ENCODE data around the gene RGS18.
"Not testable (repeated sequence)": the region's sequence is repeated elsewhere in the genome, so short reads cannot be mapped to it uniquely, and the experiment has no call there.

Gene RGS18

GRCh38 chr1:192126030-192126619, 32.1 kb upstream of the RGS18 start:
- no peak for DNase-seq (ENCODE audit: low read depth)
- no peak overlapping the region for H3K4me3 ChIP-seq (ENCODE audit: low read length)
- TF ChIP-seq CTCF (conservative IDR thresholded peaks at IDR 0.05; ENCODE audit: low read length), result no peak

DNA sequence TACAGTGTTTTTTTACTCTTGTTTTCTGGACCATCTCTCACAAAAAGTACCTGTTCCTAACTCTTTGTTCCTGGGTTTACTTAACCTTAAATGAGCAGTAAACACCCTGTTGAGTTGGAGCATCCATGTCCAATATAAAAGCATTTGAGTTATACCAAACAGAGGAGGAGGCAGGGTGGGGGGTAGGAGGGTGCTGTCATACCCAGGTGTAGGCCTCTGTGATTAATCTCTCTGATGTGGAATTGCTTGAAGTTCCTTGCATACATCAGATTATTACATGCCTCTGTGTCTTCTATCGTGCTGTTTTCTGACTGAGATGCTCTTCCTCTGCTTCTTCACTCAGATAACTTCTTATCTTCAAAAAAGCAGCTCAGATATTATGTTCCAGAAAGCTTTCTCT, 28.1 kb upstream of the RGS18 start:
- no peak for DNase-seq (ENCODE audit: low read depth)
- TF ChIP-seq CTCF (conservative IDR thresholded peaks at IDR 0.05; ENCODE audit: low read length), result no peak
- no peak overlapping the region for H3K4me3 ChIP-seq (ENCODE audit: low read length)

DNA sequence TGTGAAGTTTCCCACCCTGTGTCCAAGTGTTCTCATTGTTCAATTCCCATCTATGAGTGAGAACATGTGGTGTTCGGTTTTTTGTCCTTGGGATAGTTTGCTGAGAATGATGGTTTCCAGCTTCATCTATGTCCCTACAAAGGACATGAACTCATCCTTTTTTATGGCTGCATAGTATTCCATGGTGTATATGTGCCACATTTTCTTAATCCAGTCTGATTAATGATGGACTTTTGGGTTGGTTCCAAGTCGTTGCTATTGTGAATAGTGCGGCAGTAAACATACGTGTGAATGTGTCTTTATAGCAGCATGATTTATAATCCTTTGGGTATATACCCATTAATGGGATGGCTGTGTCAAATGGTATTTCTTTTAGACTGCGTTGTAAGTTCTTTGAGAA, 27.4 kb upstream of the RGS18 start:
- DNase-seq (ENCODE audit: low read depth); H3K4me3 ChIP-seq (ENCODE audit: low read length): not testable (repeated sequence)

DNA sequence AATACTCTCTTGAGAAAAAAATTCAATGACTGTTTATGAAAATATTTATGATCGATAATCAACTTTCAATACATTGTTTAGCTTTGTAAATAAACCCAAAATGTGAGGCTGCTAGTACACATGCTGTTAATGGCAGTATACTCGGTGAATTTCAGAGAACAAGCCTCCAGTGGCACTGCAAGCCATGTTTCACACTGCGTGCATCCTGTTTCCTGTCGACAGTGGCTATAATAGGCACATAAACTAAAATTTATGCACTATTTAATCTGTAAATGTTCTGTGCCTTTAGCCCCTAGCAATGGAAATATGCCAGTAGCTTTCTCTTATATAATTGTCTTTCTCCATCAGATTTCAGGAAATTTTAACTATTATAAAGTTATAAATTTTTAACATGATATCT, 26.3 kb upstream of the RGS18 start:
- H3K4me3 ChIP-seq (ENCODE audit: low read length), result no peak overlapping the region
- TF ChIP-seq CTCF (conservative IDR thresholded peaks at IDR 0.05; ENCODE audit: low read length), result no peak
- DNase-seq (ENCODE audit: low read depth), result no peak

- no peak overlapping the region for H3K4me3 ChIP-seq (ENCODE audit: low read length)
- no peak for TF ChIP-seq CTCF (conservative IDR thresholded peaks at IDR 0.05; ENCODE audit: low read length)
- DNase-seq (ENCODE audit: low read depth), result no peak
Observed at GRCh38 chr1:192133350-192133926, 24.8 kb upstream of the RGS18 start.

GRCh38 chr1:192140382-192140781, 17.9 kb upstream of the RGS18 start:
- DNase-seq (ENCODE audit: low read depth), result no peak
- no peak for TF ChIP-seq CTCF (conservative IDR thresholded peaks at IDR 0.05; ENCODE audit: low read length)
- no peak overlapping the region for H3K4me3 ChIP-seq (ENCODE audit: low read length)

- TF ChIP-seq CTCF (conservative IDR thresholded peaks at IDR 0.05; ENCODE audit: low read length), result no peak
- no peak overlapping the region for H3K4me3 ChIP-seq (ENCODE audit: low read length)
- DNase-seq (ENCODE audit: low read depth), result no peak
Observed at GRCh38 chr1:192147221-192147620, 11.0 kb upstream of the RGS18 start.
